Measurements from ENCODE around the gene KLRK1.
"Not testable (repeated sequence)": the region's sequence is repeated elsewhere in the genome, so short reads cannot be mapped to it uniquely, and the experiment has no call there.

Gene KLRK1

DNA sequence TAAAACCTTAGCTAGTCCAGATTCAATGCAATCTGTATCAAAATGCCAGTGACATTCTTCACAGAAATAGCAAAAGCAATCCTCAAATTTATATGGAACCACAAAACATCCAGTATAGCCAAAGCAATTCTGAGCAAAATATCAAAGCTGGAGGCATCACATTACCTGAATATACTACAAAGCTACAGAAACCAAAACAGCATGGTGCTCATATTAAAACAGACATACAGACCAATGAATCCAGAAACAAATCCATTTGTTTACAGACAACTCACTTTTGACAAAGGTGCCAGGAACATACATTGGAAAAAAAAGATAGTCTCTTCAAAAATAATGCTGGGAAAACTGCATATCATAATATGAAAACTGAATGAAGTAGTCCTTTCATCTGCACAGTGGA, 15.0 kb upstream of the KLRK1 start:
- Histone ChIP-seq H3K27me3 (ENCODE audit: low read depth, low read length) (no peaks in the 10 kb centered on the region), H3K36me3 (ENCODE audit: control insufficient read depth in 1 of 2, insufficient read depth in 2 of 2, low read length in 2 of 2) (no peaks in the 10 kb centered on the region), H3K9me3 (ENCODE audit: control insufficient read depth in 1 of 2, low read length in 2 of 2) (no peaks in the 10 kb centered on the region), H3K4me1 (ENCODE audit: control insufficient read depth in 1 of 2, insufficient read depth in 2 of 2, low read length in 2 of 2) (no peaks in the 10 kb centered on the region), H3K27ac (ENCODE audit: low read length) (no peak overlapping the region), H3K4me3 (ENCODE audit: low read depth in 1 of 2, low read length in 2 of 2) (no peak overlapping the region)

DNA sequence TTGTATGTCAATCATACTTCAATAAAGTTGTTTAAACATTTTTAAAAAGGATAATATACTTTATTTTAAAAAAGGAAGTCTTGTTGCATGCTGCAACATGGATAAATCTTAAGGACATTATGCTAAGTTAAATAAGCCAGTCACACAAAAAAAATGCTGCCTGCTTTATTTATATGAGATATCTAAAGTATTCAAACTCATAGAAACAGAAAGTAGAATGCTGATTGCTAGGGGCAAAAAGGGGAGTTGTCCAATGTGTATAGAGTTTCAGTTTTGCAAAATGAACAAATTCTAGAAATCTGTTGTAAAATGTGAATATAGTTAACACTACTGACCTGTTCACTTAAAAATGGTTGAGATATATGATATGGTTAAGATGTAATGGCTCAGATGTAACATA, 11.0 kb upstream of the KLRK1 start:
- Histone ChIP-seq H3K27ac (ENCODE audit: low read length) (no peak overlapping the region), H3K4me1 (ENCODE audit: control insufficient read depth in 1 of 2, insufficient read depth in 2 of 2, low read length in 2 of 2) (no peaks in the 10 kb centered on the region), H3K36me3 (ENCODE audit: control insufficient read depth in 1 of 2, insufficient read depth in 2 of 2, low read length in 2 of 2) (no peaks in the 10 kb centered on the region), H3K9me3 (ENCODE audit: control insufficient read depth in 1 of 2, low read length in 2 of 2) (no peaks in the 10 kb centered on the region), H3K4me3 (ENCODE audit: low read depth in 1 of 2, low read length in 2 of 2) (no peak overlapping the region), H3K27me3 (ENCODE audit: low read depth, low read length) (no peaks in the 10 kb centered on the region)

DNA sequence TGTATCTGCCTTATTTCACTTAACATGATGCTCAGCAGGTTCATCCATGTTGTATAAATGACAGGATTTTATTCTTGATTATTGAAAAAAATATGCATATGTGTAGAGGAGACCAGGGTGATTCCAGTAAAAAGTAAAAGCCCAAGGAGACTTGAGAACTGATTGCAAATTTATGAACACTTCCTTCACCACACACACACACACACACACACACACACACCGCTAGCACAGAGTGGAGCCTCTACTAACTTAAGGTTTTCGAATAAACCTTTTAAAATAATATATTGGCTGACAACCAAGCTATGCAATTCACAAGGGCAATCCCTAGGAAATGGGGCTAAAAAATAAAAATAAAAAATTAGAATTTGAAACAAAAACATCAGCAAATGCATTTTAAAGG, 8.3 kb upstream of the KLRK1 start:
- H3K36me3 ChIP-seq (ENCODE audit: control insufficient read depth in 1 of 2, insufficient read depth in 2 of 2, low read length in 2 of 2) = no peaks in the 10 kb centered on the region
- H3K4me1 ChIP-seq (ENCODE audit: control insufficient read depth in 1 of 2, insufficient read depth in 2 of 2, low read length in 2 of 2) = peaks cover 0 to 7% of the 10 kb centered on the region in 2 donors
- no peaks in the 10 kb centered on the region for H3K9me3 ChIP-seq (ENCODE audit: control insufficient read depth in 1 of 2, low read length in 2 of 2)
- no peak overlapping the region for H3K27ac ChIP-seq (ENCODE audit: low read length)
- no peak overlapping the region for H3K4me3 ChIP-seq (ENCODE audit: low read depth in 1 of 2, low read length in 2 of 2)
- H3K27me3 ChIP-seq (ENCODE audit: low read depth, low read length) = no peaks in the 10 kb centered on the region

DNA sequence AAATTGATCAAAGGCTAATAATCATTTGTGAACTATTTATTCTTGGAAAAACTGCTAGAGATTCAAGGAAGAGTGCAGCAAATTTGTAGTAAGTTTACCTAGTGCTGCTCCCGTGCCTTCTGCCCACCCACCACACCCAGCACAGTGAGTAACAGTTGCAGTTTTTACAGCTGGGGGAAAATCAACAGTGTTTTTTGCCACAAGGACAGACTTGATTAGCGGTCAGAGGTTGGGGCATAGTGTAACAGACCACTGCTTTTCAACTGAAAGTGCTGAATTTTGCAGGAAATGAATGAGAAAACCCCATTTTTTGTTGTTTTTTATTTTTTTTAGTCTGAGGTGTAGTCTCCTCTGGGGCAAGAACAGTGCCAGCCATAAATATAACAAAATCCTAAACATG, 7.5 kb upstream of the KLRK1 start:
- Histone ChIP-seq H3K27me3 (ENCODE audit: low read depth, low read length) (no peaks in the 10 kb centered on the region), H3K36me3 (ENCODE audit: control insufficient read depth in 1 of 2, insufficient read depth in 2 of 2, low read length in 2 of 2) (no peaks in the 10 kb centered on the region), H3K4me3 (ENCODE audit: low read depth in 1 of 2, low read length in 2 of 2) (no peak overlapping the region), H3K27ac (ENCODE audit: low read length) (no peak overlapping the region), H3K4me1 (ENCODE audit: control insufficient read depth in 1 of 2, insufficient read depth in 2 of 2, low read length in 2 of 2) (peaks cover 0 to 7% of the 10 kb centered on the region in 2 donors), H3K9me3 (ENCODE audit: control insufficient read depth in 1 of 2, low read length in 2 of 2) (no peaks in the 10 kb centered on the region)

DNA sequence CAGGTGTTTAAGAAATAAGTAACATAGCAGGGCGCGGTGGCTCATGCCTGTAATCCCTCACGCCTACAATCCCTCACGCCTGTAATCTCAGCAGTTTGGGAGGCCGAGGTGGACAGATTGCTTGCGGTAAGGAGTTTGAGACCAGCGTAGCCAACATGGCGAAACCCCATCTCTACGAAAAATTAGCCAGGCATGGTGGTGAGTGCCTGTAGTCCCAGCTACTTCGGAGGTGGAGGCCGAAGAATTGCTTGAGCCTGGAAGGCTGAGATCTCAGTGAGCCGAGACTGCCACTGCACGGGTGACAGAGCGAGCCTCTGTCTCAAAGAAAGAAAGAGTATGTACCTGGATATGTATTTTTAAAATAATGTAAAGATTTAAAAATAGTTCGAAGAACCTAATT, 6.3 kb upstream of the KLRK1 start:
- H3K36me3 ChIP-seq (ENCODE audit: control insufficient read depth in 1 of 2, insufficient read depth in 2 of 2, low read length in 2 of 2); H3K27ac ChIP-seq (ENCODE audit: low read length); H3K9me3 ChIP-seq (ENCODE audit: control insufficient read depth in 1 of 2, low read length in 2 of 2); H3K27me3 ChIP-seq (ENCODE audit: low read depth, low read length); H3K4me1 ChIP-seq (ENCODE audit: control insufficient read depth in 1 of 2, insufficient read depth in 2 of 2, low read length in 2 of 2); H3K4me3 ChIP-seq (ENCODE audit: low read depth in 1 of 2, low read length in 2 of 2): not testable (repeated sequence)

DNA sequence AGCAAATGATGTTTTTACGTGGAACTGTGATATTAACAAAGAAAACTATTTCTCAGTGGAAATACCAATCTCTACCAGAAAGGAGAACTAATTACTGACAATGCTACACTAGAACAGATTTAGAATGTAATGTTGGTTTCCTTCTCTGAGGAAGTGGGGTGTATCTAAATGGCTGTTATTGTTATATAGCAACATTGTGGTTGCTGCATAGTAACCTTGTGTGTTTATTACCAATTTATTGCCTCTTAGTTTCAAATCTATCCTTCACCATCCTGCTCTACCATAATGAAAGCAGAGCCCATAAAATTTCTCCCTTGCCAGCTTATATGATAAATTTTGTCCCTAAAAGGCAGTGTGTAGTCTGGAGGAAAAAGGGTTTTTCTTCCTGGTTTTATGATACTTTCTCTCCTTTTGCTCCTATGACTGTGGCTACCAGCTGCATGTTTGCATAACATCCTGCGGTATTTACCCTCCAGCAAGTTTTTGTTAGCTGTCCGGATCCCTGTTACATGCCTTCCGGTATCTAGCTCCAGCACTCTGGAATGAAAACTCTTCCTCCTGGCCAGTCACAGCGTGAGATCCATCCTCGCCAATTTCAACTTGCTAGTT, 5.7 kb upstream of the KLRK1 start:
- peak overlapping the region; percentile 13 to 25 for H3K4me3 ChIP-seq (ENCODE audit: low read depth in 1 of 2, low read length in 2 of 2)
- H3K27me3 ChIP-seq (ENCODE audit: low read depth, low read length) = no peaks in the 10 kb centered on the region
- H3K27ac ChIP-seq (ENCODE audit: low read length) = peak overlapping the region; percentile 77
- H3K4me1 ChIP-seq (ENCODE audit: control insufficient read depth in 1 of 2, insufficient read depth in 2 of 2, low read length in 2 of 2) = peaks cover 4 to 7% of the 10 kb centered on the region in 2 donors
- H3K9me3 ChIP-seq (ENCODE audit: control insufficient read depth in 1 of 2, low read length in 2 of 2) = no peaks in the 10 kb centered on the region
- no peaks in the 10 kb centered on the region for H3K36me3 ChIP-seq (ENCODE audit: control insufficient read depth in 1 of 2, insufficient read depth in 2 of 2, low read length in 2 of 2)

DNA sequence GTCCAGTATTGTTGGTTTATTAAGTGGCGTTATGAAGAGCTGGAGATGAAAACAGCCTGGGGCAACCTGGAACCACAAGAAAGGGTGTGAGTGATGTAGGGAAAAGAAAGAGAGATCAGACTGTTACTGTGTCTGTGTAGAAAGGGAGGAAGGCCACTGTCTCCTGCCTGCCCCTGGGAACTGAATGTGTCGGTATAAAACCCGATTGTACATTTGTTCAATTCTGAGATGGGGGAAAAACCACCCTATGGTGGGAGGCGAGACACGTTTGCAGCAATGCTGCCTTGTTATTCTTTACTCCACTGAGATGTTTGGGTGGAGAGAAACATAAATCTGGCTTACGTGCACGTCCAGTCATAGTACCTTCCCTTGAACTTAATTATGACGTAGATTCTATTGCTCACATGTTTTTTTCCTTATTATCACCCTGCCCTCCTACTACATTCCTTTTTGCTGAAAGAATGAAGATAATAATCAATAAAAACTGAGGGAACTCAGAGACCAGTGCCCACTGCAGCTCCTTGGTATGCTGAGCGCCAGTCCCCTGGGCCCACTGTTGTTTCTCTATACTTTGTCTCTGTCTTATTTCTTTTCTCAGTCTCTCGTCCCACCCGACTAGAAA, 4.8 kb upstream of the KLRK1 start:
- H3K4me1 ChIP-seq (ENCODE audit: control insufficient read depth in 1 of 2, insufficient read depth in 2 of 2, low read length in 2 of 2); H3K36me3 ChIP-seq (ENCODE audit: control insufficient read depth in 1 of 2, insufficient read depth in 2 of 2, low read length in 2 of 2); H3K9me3 ChIP-seq (ENCODE audit: control insufficient read depth in 1 of 2, low read length in 2 of 2); H3K4me3 ChIP-seq (ENCODE audit: low read depth in 1 of 2, low read length in 2 of 2); H3K27me3 ChIP-seq (ENCODE audit: low read depth, low read length): not testable (repeated sequence)
- peak overlapping the region; percentile 77 for H3K27ac ChIP-seq (ENCODE audit: low read length)

DNA sequence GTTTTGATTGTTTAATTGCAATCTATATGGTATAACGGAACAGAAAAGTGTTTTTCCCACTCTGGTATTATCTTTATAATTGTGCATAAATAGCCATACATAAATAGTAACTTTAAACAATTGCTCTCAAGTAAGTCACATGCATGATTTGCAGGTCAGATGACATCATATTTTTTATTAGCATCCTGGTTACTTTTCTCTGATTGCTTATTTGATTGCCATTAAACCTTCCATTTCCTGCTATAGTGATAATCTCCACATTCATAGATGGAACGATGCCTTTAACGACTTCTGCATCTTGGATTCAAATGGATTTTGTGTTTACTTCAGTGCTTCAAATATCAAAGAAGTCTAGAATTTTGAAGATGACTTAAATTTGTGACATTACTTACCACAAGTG, 3.5 kb upstream of the KLRK1 start:
- Histone ChIP-seq H3K36me3 (ENCODE audit: control insufficient read depth in 1 of 2, insufficient read depth in 2 of 2, low read length in 2 of 2) (no peaks in the 10 kb centered on the region), H3K9me3 (ENCODE audit: control insufficient read depth in 1 of 2, low read length in 2 of 2) (no peaks in the 10 kb centered on the region), H3K27ac (ENCODE audit: low read length) (no peak overlapping the region), H3K4me1 (ENCODE audit: control insufficient read depth in 1 of 2, insufficient read depth in 2 of 2, low read length in 2 of 2) (peaks cover 4 to 7% of the 10 kb centered on the region in 2 donors), H3K27me3 (ENCODE audit: low read depth, low read length) (no peaks in the 10 kb centered on the region), H3K4me3 (ENCODE audit: low read depth in 1 of 2, low read length in 2 of 2) (no peak overlapping the region)

DNA sequence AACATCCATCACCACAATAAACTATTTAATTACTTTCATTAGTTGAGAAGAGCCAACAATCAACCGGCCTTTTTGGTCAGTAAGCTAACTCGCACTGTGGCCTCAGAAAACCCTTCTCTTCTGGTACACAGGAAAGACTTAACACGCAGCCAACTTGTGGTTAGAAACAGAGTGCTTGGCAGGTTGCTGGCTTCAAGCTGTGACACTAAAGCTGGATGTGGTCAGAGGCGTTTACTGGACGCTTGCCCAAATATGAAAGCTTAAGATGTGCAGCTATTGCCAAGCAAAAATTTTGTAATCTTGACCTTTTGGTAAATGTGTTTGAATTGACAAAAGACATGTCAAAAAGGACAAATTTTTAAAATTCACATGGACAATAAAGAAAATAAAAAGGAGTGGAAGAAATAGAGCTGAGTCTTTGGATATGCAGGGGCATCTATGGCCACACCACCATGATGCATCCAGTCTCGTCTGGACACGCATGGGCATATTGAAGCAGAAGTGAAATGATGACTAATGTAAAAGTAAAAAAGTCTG, 2.6 kb upstream of the KLRK1 start:
- peak overlapping the region; percentile 36 for H3K27ac ChIP-seq (ENCODE audit: low read length)
- H3K36me3 ChIP-seq (ENCODE audit: control insufficient read depth in 1 of 2, insufficient read depth in 2 of 2, low read length in 2 of 2) = no peaks in the 10 kb centered on the region
- no peaks in the 10 kb centered on the region for H3K27me3 ChIP-seq (ENCODE audit: low read depth, low read length)
- H3K4me3 ChIP-seq (ENCODE audit: low read depth in 1 of 2, low read length in 2 of 2) = no peak overlapping the region
- H3K4me1 ChIP-seq (ENCODE audit: control insufficient read depth in 1 of 2, insufficient read depth in 2 of 2, low read length in 2 of 2) = peaks cover 4 to 7% of the 10 kb centered on the region in 2 donors
- H3K9me3 ChIP-seq (ENCODE audit: control insufficient read depth in 1 of 2, low read length in 2 of 2) = no peaks in the 10 kb centered on the region

DNA sequence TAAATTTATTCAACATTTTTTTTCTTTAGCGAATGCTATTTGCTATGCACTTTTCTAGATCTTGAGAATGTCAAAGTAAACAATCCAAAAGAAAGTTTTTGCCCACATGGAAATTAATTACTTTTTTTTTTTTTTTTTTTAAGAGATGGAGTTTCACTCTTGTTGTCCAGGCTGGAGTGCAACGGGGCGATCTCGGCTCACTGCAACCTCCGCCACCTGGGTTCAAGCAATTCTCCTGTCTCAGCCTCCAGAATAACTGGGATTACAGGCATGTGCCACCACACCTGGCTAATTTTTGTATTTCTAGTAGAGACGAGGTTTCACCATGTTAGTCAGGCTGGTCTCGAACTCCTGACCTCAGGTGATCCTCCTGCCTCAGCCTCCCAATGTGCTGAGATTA, 1.1 kb upstream of the KLRK1 start:
- not testable (repeated sequence) for H3K4me3 ChIP-seq (ENCODE audit: low read depth in 1 of 2, low read length in 2 of 2); H3K4me1 ChIP-seq (ENCODE audit: control insufficient read depth in 1 of 2, insufficient read depth in 2 of 2, low read length in 2 of 2); H3K9me3 ChIP-seq (ENCODE audit: control insufficient read depth in 1 of 2, low read length in 2 of 2); H3K27me3 ChIP-seq (ENCODE audit: low read depth, low read length); H3K36me3 ChIP-seq (ENCODE audit: control insufficient read depth in 1 of 2, insufficient read depth in 2 of 2, low read length in 2 of 2); H3K27ac ChIP-seq (ENCODE audit: low read length)

DNA sequence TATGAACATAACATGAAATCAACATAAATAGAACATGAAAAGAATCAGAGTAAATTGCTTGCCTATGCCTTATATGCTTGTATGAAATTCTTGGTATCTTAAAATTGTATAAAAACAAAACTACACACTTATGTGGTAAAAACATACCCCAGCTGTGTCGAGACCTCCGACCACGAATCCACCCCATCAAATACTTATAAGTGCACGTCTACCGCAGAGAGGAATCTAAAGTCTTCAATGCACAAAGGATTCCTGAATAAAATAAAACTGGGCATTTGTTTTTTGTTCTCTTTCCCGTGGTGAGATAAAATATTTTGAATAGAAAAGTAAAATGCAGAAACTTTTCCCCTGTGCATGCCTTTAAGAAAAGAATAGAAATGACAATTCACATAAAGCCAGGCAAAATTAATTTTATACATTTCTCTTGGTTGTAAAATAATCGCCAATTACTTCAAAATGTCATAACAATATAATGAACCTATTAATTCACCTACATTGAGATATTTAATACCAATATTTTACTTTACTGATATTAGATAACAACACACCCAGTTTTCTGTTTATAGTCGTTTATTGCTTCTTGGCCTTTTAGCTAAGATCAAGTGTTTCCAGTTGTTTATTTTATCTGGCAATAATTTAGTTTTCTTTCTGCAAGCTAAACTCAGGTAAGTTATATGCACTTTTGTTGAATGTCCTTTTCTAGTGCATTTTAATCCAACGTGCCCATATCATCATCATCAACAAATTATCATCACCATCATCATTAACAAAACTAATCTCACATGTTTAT, 1.0 kb downstream of the KLRK1 start:
- H3K9me3 ChIP-seq (ENCODE audit: control insufficient read depth in 1 of 2, low read length in 2 of 2) = no peaks in the 10 kb centered on the region
- H3K36me3 ChIP-seq (ENCODE audit: control insufficient read depth in 1 of 2, insufficient read depth in 2 of 2, low read length in 2 of 2) = no peaks in the 10 kb centered on the region
- no peaks in the 10 kb centered on the region for H3K27me3 ChIP-seq (ENCODE audit: low read depth, low read length)
- peaks cover 0 to 4% of the 10 kb centered on the region in 2 donors for H3K4me1 ChIP-seq (ENCODE audit: control insufficient read depth in 1 of 2, insufficient read depth in 2 of 2, low read length in 2 of 2)
- H3K4me3 ChIP-seq (ENCODE audit: low read depth in 1 of 2, low read length in 2 of 2) = no peak overlapping the region
- H3K27ac ChIP-seq (ENCODE audit: low read length) = no peak overlapping the region

Data from muscle layer of duodenum (tissue), 2 donors.